GM21367 (cell line): Measurements from ENCODE around the gene MPI.
A peak's percentile ranks its signal among the peaks of the same experiment; 100 is the strongest.
"Not testable (repeated sequence)": the region's sequence is repeated elsewhere in the genome, so short reads cannot be mapped to it uniquely, and the experiment has no call there.

Source experiments
- ATAC-seq: cut with Tn5 transposase; IDR thresholded peaks from one replicate; pipeline ENCODE4 v1.9.1; 2021; ENCODE audit not compliant: unreplicated experiment

MPI gene

DNA sequence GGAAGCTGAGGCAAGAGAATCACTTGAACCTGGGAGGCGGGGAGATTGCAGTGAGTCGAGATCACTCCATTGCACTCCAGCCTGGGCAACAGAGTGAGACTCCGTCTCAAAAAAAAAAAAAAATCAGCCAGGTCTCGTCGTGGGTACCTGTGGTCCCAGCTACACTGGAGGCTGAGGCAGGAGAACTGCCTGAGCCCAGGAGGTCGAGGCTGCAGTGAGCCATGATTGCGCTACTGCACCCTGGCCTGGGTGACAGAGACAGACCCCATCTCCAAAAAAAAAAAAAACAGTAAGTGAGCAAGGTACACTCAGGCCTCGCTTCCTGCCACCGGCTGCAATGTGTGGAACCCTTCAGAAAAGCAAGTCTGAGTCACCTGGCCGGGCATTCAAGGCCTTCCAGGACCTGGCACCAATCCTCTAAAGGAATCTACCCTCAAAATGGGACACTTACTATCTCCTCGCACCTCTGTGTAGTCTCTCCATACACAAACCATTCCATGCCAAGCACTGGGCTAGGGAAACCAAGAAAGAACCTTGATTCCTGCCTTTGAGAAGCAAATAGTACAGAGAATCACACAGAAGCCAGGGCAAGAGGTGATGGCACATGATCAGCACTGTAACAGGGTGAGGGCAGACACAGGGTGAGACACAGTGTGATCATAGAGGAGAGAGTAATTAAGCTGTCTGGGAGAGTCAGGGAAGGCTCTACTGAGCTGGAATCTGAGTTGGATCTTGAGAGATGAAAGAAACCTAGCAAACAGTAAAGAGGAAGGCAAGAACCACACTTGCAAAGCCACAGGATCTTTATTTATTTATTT, 26.4 kb upstream of the MPI start:
- no peak for ATAC-seq

DNA sequence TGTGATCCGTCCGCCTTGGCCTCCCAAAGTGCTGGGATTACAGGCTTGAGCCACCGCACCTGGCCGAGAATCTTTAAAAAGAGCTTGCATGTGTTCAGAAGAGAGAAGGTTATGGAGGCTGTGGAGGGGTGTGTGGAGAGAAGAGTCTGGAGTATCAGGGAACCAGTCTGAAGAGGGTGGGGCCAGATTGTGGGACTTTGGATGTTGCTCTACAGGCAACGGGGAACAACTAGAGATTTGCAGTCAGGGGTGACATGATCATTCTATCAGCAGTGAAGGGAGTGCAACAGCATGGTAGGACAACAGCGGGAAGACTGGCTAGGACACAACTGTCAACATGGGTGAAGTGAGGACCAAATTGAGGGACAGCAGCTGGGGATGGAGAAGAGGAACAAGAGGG, 25.5 kb upstream of the MPI start:
- ATAC-seq: no peak

DNA sequence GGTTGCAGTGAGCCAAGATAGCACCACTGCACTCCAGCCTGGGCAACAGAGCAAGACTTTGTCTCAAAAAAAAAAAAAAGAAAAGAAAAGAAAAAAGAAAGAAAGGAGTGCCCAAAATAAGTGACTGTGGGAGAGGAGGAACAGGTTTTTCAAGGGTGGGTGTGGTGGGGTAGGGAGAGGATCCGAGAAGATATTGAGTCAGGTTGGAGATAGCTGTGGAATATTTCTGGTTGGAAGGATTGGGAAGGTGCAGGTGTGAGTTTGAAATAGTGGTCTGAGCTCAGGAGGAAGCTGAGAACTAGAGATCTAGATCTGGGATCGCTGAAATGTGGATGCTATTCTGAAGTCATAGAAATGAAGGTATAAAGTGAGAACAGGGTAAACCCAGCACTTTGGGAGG, 24.5 kb upstream of the MPI start:
- ATAC-seq: no peak

DNA sequence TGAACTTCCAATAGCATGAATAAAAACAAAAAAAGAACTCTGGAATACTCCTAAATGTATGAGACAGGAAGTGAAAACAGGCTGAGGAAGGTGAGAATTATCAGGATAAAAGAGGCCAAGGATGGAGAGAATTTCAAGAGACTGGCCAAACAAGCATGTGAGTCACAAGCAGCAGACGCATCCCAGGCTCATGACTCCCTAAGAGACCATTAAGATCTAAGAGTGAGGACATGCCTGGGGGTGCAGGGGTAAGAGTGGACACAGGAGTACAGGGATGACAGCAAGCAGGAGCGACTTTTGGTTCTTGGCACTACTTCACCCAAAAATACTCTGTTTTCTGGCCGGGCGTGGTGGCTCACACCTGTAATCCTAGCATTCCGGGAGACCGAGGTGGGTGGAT, 23.8 kb upstream of the MPI start:
- no peak for ATAC-seq

DNA sequence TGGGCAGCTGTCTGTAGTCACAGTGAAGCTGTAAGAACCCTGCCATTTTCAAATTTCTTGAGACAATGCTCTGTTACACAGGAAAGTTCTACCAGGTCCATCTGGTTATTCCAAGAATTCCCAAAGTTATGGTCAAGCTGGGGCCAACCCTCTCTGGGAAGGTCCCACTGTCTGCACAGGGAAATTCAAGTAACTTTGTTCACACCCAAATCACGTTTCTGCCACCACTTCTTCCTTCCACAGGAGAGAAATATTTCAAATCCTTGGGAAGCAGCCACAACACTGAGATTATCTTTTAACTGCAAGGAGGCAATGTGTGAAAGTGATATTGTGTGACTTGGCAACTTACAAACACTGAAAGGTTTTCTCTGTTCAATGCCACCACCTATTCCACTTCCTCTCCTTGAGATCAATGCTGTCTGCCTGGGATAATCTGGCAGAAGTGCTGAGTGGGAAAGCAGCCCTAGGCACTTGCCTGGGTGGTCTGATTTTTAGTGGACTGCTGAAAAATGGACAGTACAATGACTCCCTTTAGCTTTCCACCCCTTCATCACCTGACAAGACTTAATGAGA, 22.3 kb upstream of the MPI start:
- ATAC-seq: no peak

DNA sequence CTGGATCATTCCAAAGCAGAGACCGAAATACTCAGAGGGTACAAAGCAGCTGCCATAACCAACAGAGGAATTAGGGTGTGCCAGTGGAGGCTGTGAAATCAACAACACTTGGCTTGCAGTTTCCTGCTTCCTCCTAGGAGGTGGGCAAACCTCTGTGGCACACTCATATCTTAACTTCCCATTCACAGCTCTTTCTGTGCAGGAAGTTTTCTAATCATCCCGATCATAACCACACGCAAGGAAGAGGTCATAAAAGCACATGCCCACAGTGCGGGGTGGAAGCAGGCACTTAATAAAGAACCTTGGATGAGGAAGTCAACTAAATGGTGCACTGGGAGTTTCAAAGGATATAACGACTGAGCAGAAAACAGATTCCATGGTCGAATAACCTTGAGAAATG, 21.8 kb upstream of the MPI start:
- no peak for ATAC-seq

DNA sequence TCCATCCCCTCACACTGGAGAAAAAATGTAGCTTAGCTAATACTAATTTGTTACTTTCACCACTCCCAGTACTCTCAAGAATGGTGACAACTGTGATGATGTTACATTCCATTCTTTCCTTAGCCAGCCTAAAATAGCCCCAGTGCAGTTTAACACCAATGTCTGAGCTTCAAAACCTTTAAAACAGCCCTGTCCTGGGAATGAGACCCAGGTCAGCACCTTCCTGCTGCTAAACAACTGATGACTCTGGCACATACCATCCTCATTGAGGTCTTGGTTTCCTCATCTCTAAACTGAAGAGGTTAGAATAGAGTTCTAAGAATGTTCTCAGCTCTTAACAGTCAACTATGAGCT, 20.5 kb upstream of the MPI start:
- ATAC-seq: no peak

DNA sequence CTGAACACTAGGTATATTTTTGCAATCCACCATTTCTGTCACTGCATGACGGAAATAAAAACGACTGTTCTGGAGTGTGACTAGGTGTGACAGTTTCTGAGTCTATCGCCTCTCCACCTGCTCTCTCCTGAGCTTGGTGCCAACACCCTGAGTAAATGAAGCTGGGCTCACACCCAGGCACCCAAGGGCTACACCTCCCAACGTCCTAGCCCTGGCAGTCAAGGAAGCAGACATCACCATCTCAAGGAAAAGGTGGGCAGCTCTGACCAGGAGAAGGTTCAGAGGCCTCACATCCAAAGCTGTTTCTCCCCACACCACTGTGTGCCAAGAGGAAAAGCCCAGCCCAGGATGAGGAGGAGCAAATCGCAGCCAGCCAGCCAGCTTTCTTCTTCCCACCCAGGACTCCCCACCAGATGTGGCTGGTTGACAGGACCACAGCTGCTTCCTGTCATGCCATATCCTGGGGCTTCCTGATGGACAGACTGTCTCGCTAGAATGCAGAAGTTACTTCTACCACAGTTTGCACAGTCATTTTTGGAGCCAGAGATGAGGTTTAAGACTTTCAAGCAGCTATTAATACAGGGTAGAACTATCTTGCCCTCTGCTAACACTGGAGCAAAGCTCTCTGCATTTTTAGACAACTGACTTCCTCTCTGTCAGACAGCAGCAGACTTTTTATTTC, 20.0 kb upstream of the MPI start:
- ATAC-seq: peak; percentile 35

DNA sequence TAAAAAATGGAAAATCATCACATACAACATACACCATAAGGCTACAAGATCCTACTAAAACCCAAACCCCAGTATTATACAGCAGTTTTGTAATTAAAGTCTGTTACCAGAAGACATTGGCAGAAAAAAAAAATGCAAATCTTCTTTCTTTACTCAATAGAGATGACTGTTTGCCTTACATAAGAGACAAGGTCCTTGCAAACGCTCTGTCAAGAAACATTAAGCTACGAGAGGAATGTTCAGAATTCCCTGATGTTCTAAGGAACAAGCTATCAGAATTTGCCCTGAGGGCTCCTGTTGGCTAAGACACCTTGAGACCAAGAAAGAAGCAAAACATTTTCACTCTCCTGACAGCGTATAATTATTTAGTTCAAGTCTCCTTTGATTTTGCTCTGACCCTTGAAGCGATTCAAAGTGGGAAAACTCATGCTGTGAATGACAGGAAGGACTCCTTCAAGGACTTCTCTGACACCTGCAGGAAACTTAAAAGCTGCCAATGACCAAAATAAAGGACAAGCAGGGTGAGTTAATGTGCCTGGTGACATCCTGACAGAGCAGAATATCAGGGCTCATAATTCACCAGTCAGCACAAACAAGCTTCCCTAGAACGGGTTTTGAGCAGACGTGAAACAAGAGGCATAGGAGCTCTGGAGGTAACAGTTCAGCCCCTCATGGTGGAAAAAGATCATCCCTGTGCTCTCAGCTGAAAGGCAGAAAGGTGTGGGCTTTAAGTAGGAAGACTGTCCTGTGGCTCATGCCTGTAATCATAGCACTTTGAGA, 19.2 kb upstream of the MPI start:
- no peak for ATAC-seq

DNA sequence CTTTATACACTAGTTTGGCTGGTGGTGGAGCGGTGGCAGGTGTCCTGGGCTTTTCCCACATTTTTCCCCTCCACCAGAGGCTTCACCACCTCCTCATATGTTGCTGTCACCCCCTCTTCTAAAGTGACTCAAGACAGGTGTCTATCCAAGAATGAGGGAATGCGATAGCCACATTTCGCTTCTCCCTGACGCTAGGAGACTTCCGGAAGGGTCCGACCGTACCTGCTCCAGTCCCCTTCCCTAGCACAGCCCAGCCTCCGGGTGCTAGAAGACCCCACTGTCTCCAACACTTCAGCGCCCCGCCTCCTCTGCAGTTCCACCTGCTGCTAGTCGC, 17.2 kb upstream of the MPI start:
- no peak for ATAC-seq

DNA sequence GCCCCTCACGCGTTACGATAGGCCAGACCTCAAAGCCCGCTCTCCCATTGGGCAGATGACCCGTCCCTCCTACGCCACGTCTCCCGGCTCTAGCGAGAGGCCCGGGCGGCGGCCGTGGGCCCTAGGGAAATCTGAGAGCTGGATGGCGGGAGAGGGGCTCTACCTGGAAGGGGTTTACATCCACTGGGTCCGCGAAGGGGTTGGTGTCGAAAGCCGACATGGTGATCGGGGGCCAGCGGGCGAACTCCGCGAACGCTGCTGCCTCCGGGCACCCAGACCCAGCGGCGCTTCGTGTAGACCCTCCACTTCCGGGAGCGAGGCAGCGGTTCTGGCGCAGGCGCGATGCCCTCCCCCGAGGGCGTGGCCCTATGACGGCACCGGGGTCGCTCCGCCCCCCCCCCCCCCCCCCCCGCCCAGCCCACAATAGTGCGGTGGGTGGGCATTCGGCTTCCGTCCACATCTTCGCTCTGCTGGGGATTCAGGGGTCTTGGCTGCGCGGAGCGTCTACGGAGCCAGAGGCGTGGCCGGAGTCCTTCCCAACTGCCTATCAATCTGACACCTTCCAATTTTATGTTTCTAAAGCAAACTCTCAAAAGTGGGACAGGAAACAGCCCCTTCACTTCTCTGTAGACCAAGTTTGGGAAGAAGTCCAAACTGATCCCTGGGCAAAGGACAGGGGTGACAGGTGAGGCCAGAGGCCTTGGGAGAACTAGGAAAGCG, 16.6 kb upstream of the MPI start, which contains the start of gene SCAMP2:
TSS of gene SCAMP2 (minus strand) at position 330 of the 720 bp plus-strand sequence. CDS start at position 220, 110 bp downstream.
- ATAC-seq: peak; percentile 75

DNA sequence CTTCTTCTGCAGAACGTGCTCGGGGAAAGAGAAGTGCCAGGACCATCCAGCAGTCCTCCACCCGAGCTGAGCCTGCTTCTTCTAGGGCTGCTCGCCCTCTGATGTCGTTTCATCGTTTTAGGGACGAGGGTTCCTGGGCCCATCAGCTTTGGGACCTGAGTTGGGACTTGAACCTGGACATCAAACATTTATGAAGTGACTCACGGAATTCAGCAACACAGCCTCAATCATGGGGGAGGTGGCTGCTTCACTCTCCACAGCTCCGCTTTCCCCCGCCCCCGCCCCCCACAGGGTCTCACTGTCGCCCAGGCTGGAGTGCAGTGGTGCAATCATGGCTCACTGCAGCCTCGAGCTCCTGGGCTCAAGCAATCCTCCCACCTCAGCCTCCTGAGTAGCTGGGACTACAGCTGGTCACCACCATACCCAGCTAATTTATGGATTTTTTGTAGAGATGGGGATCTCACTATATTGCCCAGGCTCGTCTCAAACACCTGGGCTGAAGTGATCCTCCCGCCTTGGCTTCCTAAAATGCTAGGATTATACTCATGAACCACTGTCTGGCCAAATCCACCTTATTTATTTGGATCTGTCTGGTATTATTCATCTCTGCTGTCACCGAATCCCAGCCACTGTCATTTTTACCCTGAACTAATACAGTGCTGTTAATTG, 16.0 kb upstream of the MPI start:
- ATAC-seq: no peak

DNA sequence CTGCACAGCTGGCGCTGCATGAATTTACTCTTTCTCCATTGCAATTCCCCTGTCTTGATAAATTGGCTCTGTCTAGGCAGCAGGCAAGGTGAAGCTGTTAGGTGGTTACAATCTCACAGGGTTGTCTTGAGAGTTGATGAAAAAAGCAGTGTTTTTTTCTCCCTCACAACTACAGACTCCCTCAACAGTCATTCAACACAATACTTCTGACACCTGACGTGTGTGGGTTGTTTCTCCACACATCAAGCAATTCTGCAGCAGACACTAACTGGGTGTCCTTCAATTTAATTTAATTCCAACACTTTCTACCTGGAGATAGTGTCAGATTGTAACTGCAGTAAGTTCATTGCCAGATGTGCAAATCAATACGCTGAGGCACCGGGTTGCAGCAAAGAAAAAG, 11.6 kb upstream of the MPI start:
- ATAC-seq: no peak

DNA sequence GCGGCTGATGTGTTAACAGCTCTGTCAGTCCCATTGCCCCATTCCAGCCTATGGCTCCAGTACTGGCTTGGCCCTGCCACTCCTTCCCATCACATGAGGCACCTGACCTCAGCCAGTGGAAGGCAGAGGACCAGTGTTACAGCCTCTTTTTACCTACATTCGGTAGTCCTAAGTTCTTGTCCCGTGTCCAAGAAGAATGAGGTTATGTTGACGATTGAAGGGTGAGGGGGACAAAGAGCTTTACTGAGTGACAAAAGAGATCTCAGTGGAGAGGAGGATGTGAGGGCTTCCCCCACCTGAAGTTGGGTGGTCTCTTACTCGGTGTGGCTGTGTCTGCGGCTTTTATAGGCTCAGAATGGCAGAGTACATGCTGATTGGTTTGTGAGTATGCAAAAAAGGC, 7.3 kb upstream of the MPI start:
- no peak for ATAC-seq

DNA sequence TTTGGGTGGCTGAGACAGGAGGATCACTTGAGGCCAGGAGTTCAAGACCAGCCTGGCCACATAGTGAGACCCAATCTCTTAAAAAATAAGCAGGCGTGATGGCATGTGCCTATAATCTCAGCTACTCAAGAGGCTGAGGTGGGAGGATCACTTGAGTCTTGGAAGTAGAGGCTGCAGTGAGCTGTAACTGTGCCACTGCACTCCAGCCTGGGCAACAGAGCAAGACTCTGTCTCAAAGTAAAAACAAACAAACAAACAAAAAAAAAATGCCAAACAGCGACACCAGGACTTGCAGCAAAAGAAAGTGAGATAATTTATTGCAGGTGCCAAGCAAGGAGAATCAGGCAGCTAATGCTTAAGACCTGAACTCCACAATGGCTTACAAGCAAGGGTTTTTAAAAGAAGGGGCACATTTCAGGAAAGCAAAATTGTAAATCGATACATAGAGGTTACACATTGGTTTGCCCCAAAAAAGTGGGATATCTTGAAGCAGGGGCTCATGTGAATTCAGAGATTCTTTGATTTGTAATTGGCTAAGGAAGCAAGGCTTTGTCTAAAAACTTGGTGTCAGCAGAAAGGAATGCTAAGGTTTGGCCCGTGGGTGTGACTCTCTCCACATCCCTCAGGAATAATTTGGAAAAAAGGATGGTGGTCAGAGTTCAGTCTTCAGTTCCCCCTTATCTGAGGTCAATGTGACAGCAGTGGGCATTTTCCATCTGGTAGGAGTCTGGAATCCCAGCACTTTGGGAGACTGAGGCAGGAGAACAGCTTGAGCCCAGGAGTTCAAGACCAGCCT, 5.2 kb upstream of the MPI start:
- no peak for ATAC-seq

DNA sequence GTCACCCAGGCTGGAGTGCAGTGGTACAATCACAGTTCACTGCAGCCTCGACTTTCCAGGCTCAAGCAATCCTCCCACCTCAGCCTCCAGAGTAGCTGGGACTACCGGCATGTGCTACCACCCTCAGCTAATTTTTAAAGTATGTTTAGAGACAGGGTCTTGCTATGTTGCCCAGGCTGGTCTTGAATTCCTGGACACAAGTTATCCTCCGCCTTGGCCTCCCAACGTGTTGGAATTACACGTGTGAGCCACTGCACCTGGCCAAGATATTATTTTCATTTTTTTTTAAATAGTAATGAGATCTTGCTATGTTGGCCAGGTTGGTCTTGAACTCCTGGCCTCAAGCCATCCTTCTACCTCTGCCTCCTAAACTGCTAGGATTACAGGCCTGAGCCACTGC, 4.4 kb upstream of the MPI start:
- no peak for ATAC-seq

DNA sequence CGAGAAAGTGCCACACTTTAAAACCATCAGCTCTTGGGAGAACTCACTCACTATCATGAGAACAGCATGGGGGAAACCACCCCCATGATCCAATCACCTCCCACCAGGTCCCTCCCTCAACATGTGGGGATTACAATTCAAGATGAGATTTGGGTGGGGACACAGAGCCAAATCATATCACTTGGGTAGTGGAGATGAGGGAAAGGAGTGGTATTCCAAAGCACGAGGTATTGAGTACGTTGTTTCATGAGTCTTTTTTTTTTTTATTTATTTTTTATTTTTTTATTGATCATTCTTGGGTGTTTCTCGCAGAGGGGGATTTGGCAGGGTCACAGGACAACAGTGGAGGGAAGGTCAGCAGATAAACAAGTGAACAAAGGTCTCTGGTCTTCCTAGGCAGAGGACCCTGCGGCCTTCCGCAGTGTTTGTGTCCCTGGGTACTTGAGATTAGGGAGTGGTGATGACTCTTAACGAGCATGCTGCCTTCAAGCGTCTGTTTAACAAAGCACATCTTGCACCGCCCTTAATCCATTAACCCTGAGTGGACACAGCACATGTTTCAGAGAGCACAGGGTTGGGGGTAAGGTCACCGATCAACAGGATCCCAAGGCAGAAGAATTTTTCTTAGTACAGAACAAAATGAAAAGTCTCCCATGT, 2.2 kb upstream of the MPI start:
- ATAC-seq: not testable (repeated sequence)

DNA sequence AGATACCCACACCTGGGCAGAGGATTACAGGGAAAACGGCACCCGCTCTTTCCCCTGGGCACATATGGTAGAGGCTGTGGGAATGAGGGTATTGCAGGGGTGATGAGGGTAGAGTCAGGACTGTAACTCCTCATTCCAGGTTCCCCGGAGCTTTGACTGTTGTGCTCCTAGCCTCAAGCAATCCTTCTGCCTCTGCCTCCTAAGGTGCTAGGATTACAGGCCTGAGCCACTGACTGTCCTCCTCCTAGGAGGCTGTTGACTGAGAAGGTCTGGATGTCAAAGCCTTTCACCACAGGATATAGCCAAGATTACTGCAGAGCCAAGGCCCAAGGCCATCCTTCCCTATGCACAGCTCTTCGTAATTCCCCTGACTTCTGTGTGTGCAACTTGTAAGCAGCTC, 1.1 kb upstream of the MPI start:
- no peak for ATAC-seq

DNA sequence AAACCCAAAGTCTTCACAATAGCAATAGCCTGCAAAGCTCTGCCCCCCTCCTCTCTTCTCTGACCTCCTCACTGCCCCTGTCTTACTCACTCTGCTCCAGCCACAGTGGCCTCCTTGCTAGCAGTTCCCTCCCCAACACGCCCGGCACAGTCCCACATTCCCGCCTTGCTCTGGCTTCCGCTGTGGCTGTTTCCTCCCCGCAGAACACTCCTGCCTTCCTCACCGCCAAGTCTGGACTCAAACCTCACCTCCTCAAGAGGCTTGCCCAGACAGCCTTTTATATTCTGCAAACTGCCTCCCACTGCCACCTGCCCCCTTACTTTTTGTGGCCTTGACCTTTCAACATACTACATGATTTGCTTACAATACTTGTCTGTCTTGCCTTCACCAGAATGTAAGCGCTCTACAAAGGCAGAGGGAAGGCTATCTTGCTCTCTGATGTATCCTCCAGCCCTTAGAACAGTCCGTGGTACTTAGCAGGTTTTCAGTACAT, 406 bp upstream of the MPI start:
- ATAC-seq: no peak
